HG02938 (cell line): ENCODE data around the gene SBK3.
"Not testable (repeated sequence)": the region's sequence is repeated elsewhere in the genome, so short reads cannot be mapped to it uniquely, and the experiment has no call there.

Experiments
- ATAC-seq: cut with Tn5 transposase; IDR thresholded peaks from one replicate; pipeline ENCODE4 v1.9.1; 2021; ENCODE audit warnings: mild to moderate bottlenecking, moderate library complexity; ENCODE audit not compliant: unreplicated experiment

SBK3 gene

GRCh38 chr19:55576746-55577145 lies 31.4 kb upstream of the SBK3 start:
- no peak for ATAC-seq

- ATAC-seq: not testable (repeated sequence)
Observed at GRCh38 chr19:55573929-55574328, 28.6 kb upstream of the SBK3 start.

- ATAC-seq: not testable (repeated sequence)
Observed at GRCh38 chr19:55569477-55569876, 24.1 kb upstream of the SBK3 start.

- ATAC-seq: no peak
Observed at GRCh38 chr19:55567708-55568328, 22.5 kb upstream of the SBK3 start.

GRCh38 chr19:55566823-55567222 lies 21.5 kb upstream of the SBK3 start:
- no peak for ATAC-seq

- no peak for ATAC-seq
Observed at GRCh38 chr19:55563261-55563690, 17.9 kb upstream of the SBK3 start.

- ATAC-seq: no peak
Observed at GRCh38 chr19:55559684-55560083, 14.3 kb upstream of the SBK3 start.

GRCh38 chr19:55554741-55555152 lies 9.4 kb upstream of the SBK3 start:
- ATAC-seq: no peak

- ATAC-seq: no peak
Observed at GRCh38 chr19:55554302-55554701, 9.0 kb upstream of the SBK3 start.

GRCh38 chr19:55553217-55554182 lies 8.2 kb upstream of the SBK3 start:
- no peak for ATAC-seq

- ATAC-seq: no peak
Observed at GRCh38 chr19:55552620-55553019, 7.3 kb upstream of the SBK3 start.

- ATAC-seq: no peak
Observed at GRCh38 chr19:55552206-55552605, 6.9 kb upstream of the SBK3 start.

GRCh38 chr19:55550321-55550650 lies 4.9 kb upstream of the SBK3 start:
- no peak for ATAC-seq

- ATAC-seq: no peak
Observed at GRCh38 chr19:55549500-55550320, 4.4 kb upstream of the SBK3 start.

GRCh38 chr19:55546822-55547614 lies 1.7 kb upstream of the SBK3 start:
- ATAC-seq: no peak

- no peak for ATAC-seq
Observed at GRCh38 chr19:55546011-55546410, 668 bp upstream of the SBK3 start.

GRCh38 chr19:55544776-55545439 lies 435 bp downstream of the SBK3 start:
- no peak for ATAC-seq

- no peak for ATAC-seq
Observed at GRCh38 chr19:55544014-55544413, 1.3 kb downstream of the SBK3 start.

- no peak for ATAC-seq
Observed at GRCh38 chr19:55543567-55543966, 1.8 kb downstream of the SBK3 start.

GRCh38 chr19:55542292-55542855 lies 3.0 kb downstream of the SBK3 start:
- no peak for ATAC-seq
